Measurements from ENCODE around the gene PSMD1.

GRCh38 chr2:231059756-231060155 lies 3.1 kb downstream of the PSMD1 start:
- TF ChIP-seq CTCF (IDR thresholded peaks at IDR 0.05; ENCODE audit: poor library complexity, severe bottlenecking) = no peak
- no peak for TF ChIP-seq EP300 (conservative IDR thresholded peaks at IDR 0.05; ENCODE audit: poor library complexity, severe bottlenecking)
- no peak for TF ChIP-seq REST (IDR thresholded peaks at IDR 0.05; ENCODE audit: borderline replicate concordance)
- TF ChIP-seq TAF1 (IDR thresholded peaks at IDR 0.05; ENCODE audit: low read depth) = no peak
- TF ChIP-seq EZH2 (IDR thresholded peaks at IDR 0.05; ENCODE audit: borderline replicate concordance, insufficient read depth, low read length, poor library complexity, severe bottlenecking) = no peak
- no peak for TF ChIP-seq POLR2AphosphoS5 (IDR thresholded peaks at IDR 0.05)
- no peak for TF ChIP-seq SMC3 (conservative IDR thresholded peaks at IDR 0.05; ENCODE audit: poor library complexity)
